Measurements from ENCODE around the gene NCKAP5.

- TF ChIP-seq CTCF (IDR thresholded peaks at IDR 0.05), result no peak
- TF ChIP-seq POLR2A (IDR thresholded peaks at IDR 0.05), result no peak
- no peak for TF ChIP-seq EP300 (IDR thresholded peaks at IDR 0.05)
Measured at GRCh38 chr2:132876745-132877391, 691.4 kb downstream of the NCKAP5 start.

Measured in ovary (tissue), 3 donors.